KOPT-K1 (cell line): Measurements from ENCODE around the gene ALG2.

Experiments
- H3K27ac ChIP-seq: fragments of 200-600 bp; sonication (generic); 2 replicates; pipeline ENCODE4 v1.5.1; 2016; ENCODE audit warnings: antibody characterized with exemption, mild to moderate bottlenecking, low read depth, low read length; ENCODE audit not compliant: poor library complexity, severe bottlenecking
- H3K36me3 ChIP-seq: fragments of 200-600 bp; sonication (generic); 2 replicates; pipeline ENCODE4 v1.5.1; 2017; ENCODE audit warnings: antibody characterized with exemption, mild to moderate bottlenecking, low read length, moderate library complexity; ENCODE audit not compliant: insufficient read depth
- H3K9me3 ChIP-seq: fragments of 200-600 bp; sonication (generic); 2 replicates; pipeline ENCODE4 v1.5.1; 2017; ENCODE audit warnings: antibody characterized with exemption, low read length, mild to moderate bottlenecking; ENCODE audit not compliant: insufficient read depth, poor library complexity, severe bottlenecking

Gene ALG2

GRCh38 chr9:99189887-99190596, 31.7 kb downstream of the ALG2 start:
- no peak overlapping the region for H3K27ac ChIP-seq
- no peaks in the 10 kb centered on the region for H3K9me3 ChIP-seq
- H3K36me3 ChIP-seq, result no peaks in the 10 kb centered on the region

- H3K9me3 ChIP-seq, result no peaks in the 10 kb centered on the region
- H3K36me3 ChIP-seq, result no peaks in the 10 kb centered on the region
- H3K27ac ChIP-seq, result no peak overlapping the region
Measured at GRCh38 chr9:99189186-99189585, 32.6 kb downstream of the ALG2 start.

- no peaks in the 10 kb centered on the region for H3K36me3 ChIP-seq
- H3K27ac ChIP-seq, result no peak overlapping the region
- H3K9me3 ChIP-seq, result no peaks in the 10 kb centered on the region
Measured at GRCh38 chr9:99187311-99187710, 34.4 kb downstream of the ALG2 start.

- no peaks in the 10 kb centered on the region for H3K9me3 ChIP-seq
Measured at GRCh38 chr9:99185934-99186333, 35.8 kb downstream of the ALG2 start.

GRCh38 chr9:99185348-99185632, 36.5 kb downstream of the ALG2 start:
- Histone ChIP-seq H3K36me3 (no peaks in the 10 kb centered on the region), H3K9me3 (no peaks in the 10 kb centered on the region), H3K27ac (no peak overlapping the region)

More at GRCh38 chr9:99185934-99186333, 35.8 kb downstream of the ALG2 start:
- H3K27ac ChIP-seq, result no peak overlapping the region
- no peaks in the 10 kb centered on the region for H3K36me3 ChIP-seq

GRCh38 chr9:99184475-99185347, 37.0 kb downstream of the ALG2 start:
- Histone ChIP-seq H3K9me3 (no peaks in the 10 kb centered on the region), H3K27ac (no peak overlapping the region), H3K36me3 (no peaks in the 10 kb centered on the region)

GRCh38 chr9:99184110-99184474, 37.6 kb downstream of the ALG2 start:
- no peak overlapping the region for H3K27ac ChIP-seq
- no peaks in the 10 kb centered on the region for H3K36me3 ChIP-seq
- no peaks in the 10 kb centered on the region for H3K9me3 ChIP-seq

- no peaks in the 10 kb centered on the region for H3K36me3 ChIP-seq
- H3K9me3 ChIP-seq, result no peaks in the 10 kb centered on the region
- no peak overlapping the region for H3K27ac ChIP-seq
Measured at GRCh38 chr9:99183616-99184015, 38.1 kb downstream of the ALG2 start.

GRCh38 chr9:99182356-99182755, 39.4 kb downstream of the ALG2 start:
- H3K27ac ChIP-seq, result no peak overlapping the region
- H3K9me3 ChIP-seq, result no peaks in the 10 kb centered on the region

GRCh38 chr9:99181621-99182020, 40.1 kb downstream of the ALG2 start:
- no peak overlapping the region for H3K27ac ChIP-seq
- H3K9me3 ChIP-seq, result no peaks in the 10 kb centered on the region
- no peaks in the 10 kb centered on the region for H3K36me3 ChIP-seq

More at GRCh38 chr9:99182356-99182755, 39.4 kb downstream of the ALG2 start:
- no peaks in the 10 kb centered on the region for H3K36me3 ChIP-seq

- Histone ChIP-seq H3K9me3 (no peaks in the 10 kb centered on the region), H3K36me3 (no peaks in the 10 kb centered on the region), H3K27ac (no peak overlapping the region)
Measured at GRCh38 chr9:99181206-99181605, 40.5 kb downstream of the ALG2 start.

GRCh38 chr9:99180662-99181061, 41.1 kb downstream of the ALG2 start:
- Histone ChIP-seq H3K27ac (no peak overlapping the region), H3K9me3 (no peaks in the 10 kb centered on the region), H3K36me3 (no peaks in the 10 kb centered on the region)

- H3K27ac ChIP-seq, result no peak overlapping the region
Measured at GRCh38 chr9:99180199-99180598, 41.5 kb downstream of the ALG2 start.

GRCh38 chr9:99178912-99179872, 42.5 kb downstream of the ALG2 start:
- Histone ChIP-seq H3K27ac (no peak overlapping the region), H3K36me3 (no peaks in the 10 kb centered on the region), H3K9me3 (no peaks in the 10 kb centered on the region)

More at GRCh38 chr9:99180199-99180598, 41.5 kb downstream of the ALG2 start:
- Histone ChIP-seq H3K36me3 (no peaks in the 10 kb centered on the region), H3K9me3 (no peaks in the 10 kb centered on the region)
